GM23338 (cell line): Measurements from ENCODE around the gene WDR20.

Source experiments
- CREB1 ChIP-seq: fragments of 250-450 bp; sonication (Bioruptor Pico); IDR thresholded peaks from 2 replicates; pipeline ENCODE4 v1.5.0; 2020; ENCODE audit warnings: low read depth, mild to moderate bottlenecking, moderate library complexity
- EZH2 ChIP-seq: fragments of 200-600 bp; sonication (generic); IDR thresholded peaks from one replicate; pipeline ENCODE4 v1.8.0; 2017; ENCODE audit warnings: antibody characterized with exemption, mild to moderate bottlenecking, low read depth; ENCODE audit not compliant: unreplicated experiment
- EZH2phosphoT487 ChIP-seq: fragments of 200-600 bp; sonication (generic); IDR thresholded peaks from one replicate; pipeline ENCODE4 v1.8.1; 2018; ENCODE audit warnings: antibody characterized with exemption; ENCODE audit not compliant: unreplicated experiment
- NANOG ChIP-seq: IDR thresholded peaks from 2 replicates; pipeline ENCODE4 v1.6.1; 2016; ENCODE audit warnings: antibody characterized with exemption, borderline replicate concordance
- POLR2AphosphoS5 ChIP-seq: IDR thresholded peaks from 2 replicates; pipeline ENCODE4 v1.6.1; 2016; ENCODE audit warnings: antibody characterized with exemption, low read depth
- STAT1 ChIP-seq: IDR thresholded peaks from one replicate; pipeline ENCODE4 v1.6.1; 2016; ENCODE audit warnings: antibody characterized with exemption; ENCODE audit not compliant: unreplicated experiment
- ZNF114 ChIP-seq: fragments of 250-450 bp; sonication (Bioruptor Pico); IDR thresholded peaks from 2 replicates; pipeline ENCODE4 v1.5.0; 2020; ENCODE audit warnings: mild to moderate bottlenecking, moderate library complexity
- ZNF331 ChIP-seq: fragments of 250-450 bp; sonication (Bioruptor Pico); IDR thresholded peaks from 2 replicates; pipeline ENCODE4 v1.5.0; 2020; ENCODE audit warnings: low read depth, mild to moderate bottlenecking, moderate library complexity
- TF ChIP-seq, protein P1 (sequence below), 2 experiments: fragments of 200-600 bp in 1 of 2; sonication (generic) in 1 of 2; conservative IDR thresholded peaks; 2 replicates each; pipeline versions ENCODE4 v1.5.1 to v1.6.1; 2016 to 2017; ENCODE audit warnings: antibody characterized with exemption in 2 of 2, low read depth in 2 of 2, mild to moderate bottlenecking in 2 of 2, moderate library complexity in 1 of 2
- TF ChIP-seq, protein P2 (sequence below): IDR thresholded peaks from 2 replicates; pipeline ENCODE4 v1.6.1; 2016; ENCODE audit warnings: antibody characterized with exemption

- TF ChIP-seq, protein P1, sequence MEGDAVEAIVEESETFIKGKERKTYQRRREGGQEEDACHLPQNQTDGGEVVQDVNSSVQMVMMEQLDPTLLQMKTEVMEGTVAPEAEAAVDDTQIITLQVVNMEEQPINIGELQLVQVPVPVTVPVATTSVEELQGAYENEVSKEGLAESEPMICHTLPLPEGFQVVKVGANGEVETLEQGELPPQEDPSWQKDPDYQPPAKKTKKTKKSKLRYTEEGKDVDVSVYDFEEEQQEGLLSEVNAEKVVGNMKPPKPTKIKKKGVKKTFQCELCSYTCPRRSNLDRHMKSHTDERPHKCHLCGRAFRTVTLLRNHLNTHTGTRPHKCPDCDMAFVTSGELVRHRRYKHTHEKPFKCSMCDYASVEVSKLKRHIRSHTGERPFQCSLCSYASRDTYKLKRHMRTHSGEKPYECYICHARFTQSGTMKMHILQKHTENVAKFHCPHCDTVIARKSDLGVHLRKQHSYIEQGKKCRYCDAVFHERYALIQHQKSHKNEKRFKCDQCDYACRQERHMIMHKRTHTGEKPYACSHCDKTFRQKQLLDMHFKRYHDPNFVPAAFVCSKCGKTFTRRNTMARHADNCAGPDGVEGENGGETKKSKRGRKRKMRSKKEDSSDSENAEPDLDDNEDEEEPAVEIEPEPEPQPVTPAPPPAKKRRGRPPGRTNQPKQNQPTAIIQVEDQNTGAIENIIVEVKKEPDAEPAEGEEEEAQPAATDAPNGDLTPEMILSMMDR (conservative IDR thresholded peaks at IDR 0.05; ENCODE audit: low read depth in 2 of 2) = no peak
- no peak for TF ChIP-seq ZNF114 (CRISPR knock-in tag)
- TF ChIP-seq POLR2AphosphoS5 = no peak
- no peak for TF ChIP-seq EZH2
- TF ChIP-seq EZH2phosphoT487 = no peak
- no peak for TF ChIP-seq CREB1 (CRISPR knock-in tag)
- TF ChIP-seq ZNF331 (CRISPR knock-in tag) = no peak
- TF ChIP-seq NANOG = no peak
- no peak for TF ChIP-seq STAT1
- TF ChIP-seq, protein P2, sequence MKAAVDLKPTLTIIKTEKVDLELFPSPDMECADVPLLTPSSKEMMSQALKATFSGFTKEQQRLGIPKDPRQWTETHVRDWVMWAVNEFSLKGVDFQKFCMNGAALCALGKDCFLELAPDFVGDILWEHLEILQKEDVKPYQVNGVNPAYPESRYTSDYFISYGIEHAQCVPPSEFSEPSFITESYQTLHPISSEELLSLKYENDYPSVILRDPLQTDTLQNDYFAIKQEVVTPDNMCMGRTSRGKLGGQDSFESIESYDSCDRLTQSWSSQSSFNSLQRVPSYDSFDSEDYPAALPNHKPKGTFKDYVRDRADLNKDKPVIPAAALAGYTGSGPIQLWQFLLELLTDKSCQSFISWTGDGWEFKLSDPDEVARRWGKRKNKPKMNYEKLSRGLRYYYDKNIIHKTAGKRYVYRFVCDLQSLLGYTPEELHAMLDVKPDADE = no peak
These were observed 94.9 kb downstream of the WDR20 start for GRCh38 chr14:102234331-102235264.
